WTC11 (cell line): ENCODE measurements around the gene PTPRB.

Experiments used
- CTCF ChIP-seq: fragments of 200-600 bp; IDR thresholded peaks from 2 replicates; pipeline ENCODE4 v1.8.0; 2022; ENCODE audit warnings: antibody characterized with exemption
- E2F1 ChIP-seq: sonication (generic); formaldehyde crosslinking; IDR thresholded peaks from 2 replicates; pipeline ENCODE4 v1.8.0; 2022; ENCODE audit warnings: mild to moderate bottlenecking, missing genetic modification reagents
- MAX ChIP-seq: sonication (generic); formaldehyde crosslinking; IDR thresholded peaks from 2 replicates; pipeline ENCODE4 v1.8.0; 2022; ENCODE audit warnings: mild to moderate bottlenecking, missing genetic modification reagents

- TF ChIP-seq E2F1 (CRISPR knock-in tag) (no peak), MAX (CRISPR knock-in tag) (no peak), CTCF (no peak)
Measured at GRCh38 chr12:70571705-70572268, 65.4 kb downstream of the PTPRB start.
